Ureter (tissue), 1 donor: ENCODE results near the gene LRRC32. TPM values are rescaled to one million over a fixed set of nuclear protein-coding genes. Genes with fewer than 3 reads are reported as not detected.
A peak's percentile ranks its signal among the peaks of the same experiment; 100 is the strongest.
"Not testable (repeated sequence)": the region's sequence is repeated elsewhere in the genome, so short reads cannot be mapped to it uniquely, and the experiment has no call there.

Source experiments
- DNase-seq: peaks from one replicate; pipeline ENCODE4 v3.0.0-alpha.2; 2020; ENCODE audit warnings: low spot score
- total RNA-seq: library from RNA; stranded (reverse); gene quantifications from one replicate; pipeline ENCODE4 v1.2.4, GENCODE V29; 2023
- donor health status: DM: yes; HTN: yes; CAD: no.

Gene LRRC32
- total RNA-seq, 1 donor from 2014 or later: 83.7 TPM

DNA sequence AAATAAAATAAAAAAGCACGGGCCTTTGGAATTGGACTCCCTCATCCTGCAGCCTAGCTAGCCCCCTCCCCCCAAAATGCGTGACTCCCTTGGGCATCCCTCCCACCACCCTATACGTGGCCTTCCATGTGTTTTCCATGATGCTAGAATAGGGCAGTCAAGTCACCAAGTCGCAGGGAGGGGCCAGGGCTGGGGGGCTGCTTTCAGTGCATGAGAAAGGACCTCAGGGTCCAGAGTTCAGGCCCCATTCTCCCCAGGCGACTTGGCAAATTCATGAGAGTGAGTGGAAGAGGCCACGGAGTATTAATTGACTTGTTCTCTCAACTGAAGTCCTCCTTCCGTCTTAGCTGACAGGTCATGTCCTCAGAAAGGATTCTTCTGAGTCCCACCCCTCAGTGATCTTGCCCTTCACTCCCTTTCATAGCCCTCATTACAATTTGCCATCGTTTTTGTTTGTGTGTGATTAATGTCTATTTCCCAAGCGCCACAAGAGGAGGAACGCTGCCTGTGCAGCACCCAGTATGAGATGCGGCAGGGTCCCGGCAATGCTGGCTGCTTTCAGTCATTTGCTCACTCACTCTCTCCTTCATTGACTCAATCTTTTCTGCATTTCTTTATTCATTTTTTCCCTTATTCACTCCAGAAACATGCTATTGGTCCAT lies 17.4 kb downstream of the LRRC32 start:
- no peak for DNase-seq

DNA sequence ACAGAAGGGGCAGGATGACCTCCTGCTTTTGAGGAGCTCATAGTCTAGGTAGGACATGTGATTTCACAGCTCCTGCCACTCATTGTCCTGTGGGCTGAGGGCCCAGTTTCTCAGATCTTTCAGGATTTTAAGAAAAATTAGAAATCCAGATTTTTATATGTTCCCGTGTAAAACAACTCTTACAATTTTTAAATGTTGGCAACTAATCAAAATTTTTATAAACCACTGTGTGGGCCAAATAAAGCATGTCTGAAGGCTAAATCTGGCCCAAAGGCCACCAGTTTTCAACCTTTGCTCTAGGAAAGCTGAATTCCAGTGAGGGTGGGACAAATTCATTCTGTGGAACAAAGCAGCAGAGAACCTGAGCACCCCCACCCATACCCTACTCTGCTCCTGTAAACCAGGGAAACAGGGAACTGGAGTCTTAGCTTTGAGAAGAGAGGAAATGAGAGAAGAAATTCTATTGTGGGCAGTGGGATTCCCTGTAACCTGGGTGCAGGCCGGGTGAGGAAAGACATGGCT lies 20.6 kb downstream of the LRRC32 start:
- no peak for DNase-seq

DNA sequence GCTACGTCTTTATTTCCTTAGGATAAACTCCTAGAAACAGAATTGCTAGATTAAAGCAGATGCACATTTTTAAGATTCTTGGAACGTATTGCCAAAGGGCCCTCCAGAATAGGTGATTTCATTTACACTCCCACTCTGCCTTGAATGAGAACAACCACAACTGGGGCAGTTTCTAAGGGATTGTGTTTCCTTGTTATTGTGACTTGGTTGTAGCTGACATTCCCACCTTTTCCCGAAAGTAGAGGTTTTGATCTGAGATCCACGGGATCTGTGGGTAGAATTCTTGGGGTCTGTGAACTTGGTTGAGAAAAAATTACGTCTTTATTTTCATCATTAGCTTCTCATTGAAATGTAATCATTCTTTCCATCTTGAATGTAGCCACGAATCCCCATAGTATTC lies 21.5 kb downstream of the LRRC32 start:
- no peak for DNase-seq

- DNase-seq: no peak
Observed at GRCh38 chr11:76648061-76648460, 22.5 kb downstream of the LRRC32 start.

- DNase-seq: no peak
Observed at GRCh38 chr11:76646882-76647534, 23.5 kb downstream of the LRRC32 start.

GRCh38 chr11:76644591-76644990 lies 26.0 kb downstream of the LRRC32 start:
- DNase-seq: no peak

GRCh38 chr11:76643711-76644110 lies 26.8 kb downstream of the LRRC32 start:
- not testable (repeated sequence) for DNase-seq

- DNase-seq: peak; percentile 28
Observed at GRCh38 chr11:76642341-76642740, 28.2 kb downstream of the LRRC32 start.

GRCh38 chr11:76641905-76642304 lies 28.6 kb downstream of the LRRC32 start:
- DNase-seq: peak; percentile 39

- no peak for DNase-seq
Observed at GRCh38 chr11:76640501-76640900, 30.0 kb downstream of the LRRC32 start.

DNA sequence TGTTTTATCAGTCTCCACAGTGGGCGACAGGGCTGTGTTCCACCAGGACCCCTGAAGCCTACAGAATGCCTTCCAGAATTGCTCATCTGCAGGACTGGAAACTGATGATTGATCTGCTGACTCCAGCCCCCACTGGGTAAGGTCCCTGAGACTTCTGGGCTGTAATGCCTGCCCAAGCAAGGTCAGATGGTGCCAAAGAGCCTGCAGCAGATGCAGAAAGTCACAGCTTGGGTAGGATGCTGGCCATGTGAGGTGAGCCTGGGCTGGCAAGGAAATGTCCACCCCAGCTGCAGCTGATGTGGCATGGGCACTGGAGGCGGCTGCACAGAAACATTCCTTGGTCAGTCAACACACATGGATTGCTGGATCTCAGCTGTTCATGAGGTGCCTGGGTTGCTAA lies 30.9 kb downstream of the LRRC32 start:
- DNase-seq: peak; percentile 13

GRCh38 chr11:76638270-76639197 lies 32.0 kb downstream of the LRRC32 start:
- DNase-seq: peak; percentile 31

- peak; percentile 51 for DNase-seq
Observed at GRCh38 chr11:76637491-76638269, 32.9 kb downstream of the LRRC32 start.

DNA sequence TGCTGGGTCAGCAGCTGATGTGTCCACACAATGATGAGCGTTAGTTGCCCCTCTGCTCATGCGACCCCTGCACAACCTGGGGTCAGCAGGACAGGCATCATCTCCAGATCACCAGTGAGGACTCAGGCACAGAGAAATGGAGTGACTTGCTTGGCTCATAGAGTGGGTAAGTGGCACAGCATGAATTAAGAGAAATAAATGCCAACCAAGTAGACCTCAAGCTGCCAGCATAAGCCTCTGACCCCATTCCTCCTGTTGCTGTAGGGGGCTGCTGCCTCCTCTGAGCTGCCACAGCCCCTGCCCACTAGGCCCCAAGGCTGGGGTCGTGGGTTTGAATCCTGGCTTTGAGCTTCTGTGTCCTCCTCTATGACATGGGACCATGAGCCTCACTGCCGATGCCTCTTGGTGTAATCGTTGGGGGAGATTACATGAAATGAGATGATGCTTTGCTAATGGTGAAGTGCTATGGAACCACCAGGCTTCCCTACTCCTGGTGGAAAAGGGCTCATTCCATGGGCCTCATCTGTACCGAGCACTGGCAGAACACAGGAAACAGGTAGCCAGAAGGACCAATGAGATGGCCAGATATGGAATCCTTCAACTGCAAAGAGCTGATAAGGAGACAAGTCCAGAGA lies 33.6 kb downstream of the LRRC32 start:
- DNase-seq: peak; percentile 20

GRCh38 chr11:76635991-76636738 lies 34.4 kb downstream of the LRRC32 start:
- peak; percentile 22 for DNase-seq

DNA sequence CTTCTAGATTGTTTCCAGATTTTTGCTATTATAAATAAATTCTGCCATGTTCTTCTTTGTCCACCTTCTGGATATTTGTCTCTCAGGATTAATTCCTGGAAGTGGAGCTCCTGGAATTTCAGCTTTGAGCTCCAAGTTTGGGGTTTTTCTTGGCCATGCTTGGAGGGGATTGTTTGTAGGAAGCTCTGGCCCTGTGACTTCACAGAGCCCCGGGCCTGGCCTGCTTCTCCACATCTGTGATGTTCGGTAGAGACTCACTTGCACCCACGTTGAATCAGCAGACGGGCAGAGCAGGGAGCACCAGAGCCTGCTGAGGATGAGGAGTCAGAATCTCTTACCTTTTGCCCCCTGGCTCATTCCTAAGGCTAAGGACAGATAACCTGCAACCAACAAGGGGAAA lies 35.7 kb downstream of the LRRC32 start:
- peak; percentile 34 for DNase-seq

DNA sequence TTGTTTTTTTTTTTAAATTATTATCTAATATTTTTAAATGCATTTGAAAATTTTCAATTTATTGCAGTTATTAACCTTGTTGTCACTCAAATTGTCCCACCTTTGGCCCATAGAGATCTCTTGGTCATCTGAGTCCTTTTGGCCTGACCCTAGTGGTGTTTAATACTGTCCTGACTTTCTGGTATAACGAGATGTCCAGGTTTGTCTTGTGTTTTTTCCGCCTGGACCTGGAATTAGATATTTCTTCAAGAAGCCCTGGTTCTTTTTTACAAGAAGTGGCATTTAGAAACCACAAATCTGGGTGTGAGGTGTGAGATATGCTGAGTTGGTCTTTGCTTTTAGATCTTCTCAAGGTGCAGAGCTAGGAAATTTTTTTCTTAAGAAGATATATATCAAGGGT lies 38.1 kb downstream of the LRRC32 start:
- no peak for DNase-seq

DNA sequence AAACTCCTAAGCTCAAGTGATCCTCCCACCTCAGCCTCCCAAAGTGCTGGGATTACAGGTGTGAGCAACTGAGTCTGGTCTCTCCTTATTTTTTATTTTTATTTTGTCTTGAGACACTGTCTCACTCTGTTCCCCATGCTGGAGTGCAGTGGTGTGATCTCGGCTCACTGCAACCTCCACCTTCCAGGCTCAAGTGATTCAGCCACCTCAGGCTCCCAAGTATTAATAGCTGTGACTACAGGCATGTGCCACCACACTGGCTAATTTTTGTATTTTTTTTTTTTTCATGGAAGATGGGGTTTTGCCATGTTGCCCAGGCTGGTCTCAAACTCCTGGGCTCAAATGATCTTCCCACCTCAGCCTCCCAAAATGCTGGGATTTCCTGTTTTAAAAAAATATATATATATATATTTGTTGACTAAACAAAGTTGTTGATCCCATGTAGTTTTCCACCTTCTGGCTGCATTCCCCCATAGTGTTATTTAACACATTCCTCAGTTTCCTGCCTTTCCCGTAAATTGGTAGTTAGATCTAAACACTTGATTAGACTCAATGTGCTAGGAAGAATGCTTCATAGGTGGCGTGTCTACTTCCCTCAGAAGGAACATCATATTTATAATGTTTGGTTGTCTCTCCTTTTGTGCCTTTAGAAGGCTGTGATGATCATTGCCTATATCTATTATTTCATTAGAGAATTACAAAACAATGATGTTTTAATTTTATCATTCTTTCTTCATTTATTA lies 38.8 kb downstream of the LRRC32 start:
- no peak for DNase-seq

- peak; percentile 28 for DNase-seq
Observed at GRCh38 chr11:76630600-76631281, 39.8 kb downstream of the LRRC32 start.
